AML-193 (cell line): ENCODE results near the gene SEMA5B.

Experiments used
- DNase-seq, 2 experiments: peaks; one replicate each; lab custom pipeline; 2025; lab: John Stamatoyannopoulos, UW

SEMA5B gene

GRCh38 chr3:123054931-123055330, 27.4 kb upstream of the SEMA5B start:
- DNase-seq: no peak

DNA sequence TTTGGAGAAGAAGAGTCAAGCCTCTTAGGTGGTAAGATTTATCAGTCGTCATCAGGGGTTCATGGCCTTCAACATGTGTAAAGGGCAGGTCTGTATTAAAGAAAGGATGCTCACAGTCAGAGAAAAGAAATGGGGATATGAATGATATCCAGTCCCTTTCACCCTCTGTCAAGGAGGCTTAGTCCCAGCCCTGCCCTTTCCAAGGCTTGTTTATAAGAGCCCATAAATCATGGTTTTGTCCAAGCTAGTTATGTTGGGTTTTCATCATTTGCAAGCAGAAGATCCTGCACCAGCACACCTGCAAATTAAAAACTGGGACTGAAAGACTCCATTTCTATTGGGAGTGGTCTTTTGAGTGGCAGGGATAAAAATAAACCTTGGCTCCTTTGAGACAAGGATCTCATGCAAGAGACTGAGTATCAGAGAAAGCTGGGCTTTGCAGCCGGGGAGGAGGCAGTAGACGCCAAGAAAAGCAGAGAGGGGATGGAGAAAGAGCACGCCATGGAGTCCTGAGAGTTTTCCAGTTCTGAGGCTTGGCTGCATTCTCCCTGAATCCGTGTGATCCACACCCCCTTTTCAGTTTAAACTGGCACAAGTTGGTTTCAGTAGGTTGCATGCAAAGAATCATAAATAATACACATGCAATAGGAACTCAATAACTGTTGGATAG, 26.7 kb upstream of the SEMA5B start:
- no peak for DNase-seq

- DNase-seq: no peak
These were observed 25.5 kb upstream of the SEMA5B start for GRCh38 chr3:123053107-123053506.

GRCh38 chr3:123050666-123051065, 23.1 kb upstream of the SEMA5B start:
- DNase-seq: no peak

DNA sequence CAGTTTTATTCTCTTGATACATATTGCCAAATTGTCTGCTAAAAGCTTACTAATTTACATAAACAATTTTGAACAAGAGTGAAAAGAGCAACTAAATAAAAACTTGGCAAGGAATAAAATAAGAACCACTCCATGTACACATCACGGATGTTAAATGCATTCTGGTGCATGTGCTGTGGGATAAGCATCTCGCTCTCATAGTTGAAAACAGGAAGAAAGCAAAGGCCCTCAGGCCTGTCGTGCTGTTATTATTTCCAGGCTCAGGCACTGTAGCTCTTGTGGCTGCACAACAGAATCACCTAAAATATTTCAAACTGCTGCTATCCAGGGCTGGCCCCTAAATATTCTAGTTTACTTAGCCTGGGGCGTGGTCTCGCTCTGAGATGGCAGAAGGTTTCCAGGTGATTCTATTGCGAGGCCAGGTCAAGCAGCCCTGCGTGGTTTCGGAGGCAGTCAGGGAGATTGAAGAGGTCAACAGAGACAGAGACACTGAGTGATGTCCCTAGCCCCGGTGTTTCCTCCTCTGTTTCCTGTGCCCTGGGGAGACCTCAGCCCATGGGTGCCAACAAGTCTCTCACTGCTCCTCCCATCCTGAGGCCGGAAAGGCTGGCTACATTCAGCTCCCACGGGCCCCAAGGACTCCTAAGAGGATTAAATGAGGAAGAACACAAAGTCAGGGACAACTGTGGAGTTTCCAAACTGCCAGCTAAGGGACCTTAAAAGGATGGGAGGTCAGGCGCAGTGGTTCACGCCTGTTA, 21.1 kb upstream of the SEMA5B start:
- no peak for DNase-seq

- DNase-seq: no peak
These were observed 19.4 kb upstream of the SEMA5B start for GRCh38 chr3:123047062-123047319.

DNA sequence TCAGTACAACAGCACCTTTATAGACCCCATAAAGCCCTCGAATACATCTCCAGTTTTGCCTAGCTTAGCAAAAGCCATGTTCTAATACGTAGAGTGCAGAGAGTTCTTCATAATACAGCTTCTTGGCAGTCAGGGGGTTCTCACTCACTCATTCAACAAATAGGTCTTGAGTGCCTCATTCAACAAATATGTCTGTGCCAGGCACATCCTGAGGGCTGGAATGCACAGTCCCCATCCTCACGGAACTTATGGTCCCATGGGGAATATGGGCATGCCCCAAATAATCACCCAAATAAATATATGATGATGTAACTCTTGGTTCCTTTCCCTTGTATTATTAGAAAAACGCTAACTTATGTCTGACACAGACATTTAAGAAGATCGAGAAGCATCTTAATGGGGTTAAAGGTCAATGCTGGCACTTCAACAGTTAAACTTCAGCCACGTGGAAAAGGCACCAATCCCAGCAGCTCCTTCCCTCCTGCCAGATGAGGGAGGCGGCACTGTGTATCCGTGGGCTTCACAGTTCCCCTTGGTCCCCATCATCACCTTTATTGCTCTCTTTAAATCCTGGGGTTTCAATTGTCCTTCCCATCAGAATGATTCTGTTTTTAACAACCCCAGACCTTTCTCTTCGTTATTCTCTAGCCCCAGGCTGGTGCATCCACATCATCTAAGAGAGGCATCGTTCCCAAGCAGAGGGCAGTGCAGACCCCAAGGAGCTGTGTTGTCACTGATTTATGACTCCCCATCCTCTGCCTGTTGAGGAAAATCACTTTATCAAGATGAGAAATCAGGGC, 18.9 kb upstream of the SEMA5B start:
- no peak for DNase-seq

DNA sequence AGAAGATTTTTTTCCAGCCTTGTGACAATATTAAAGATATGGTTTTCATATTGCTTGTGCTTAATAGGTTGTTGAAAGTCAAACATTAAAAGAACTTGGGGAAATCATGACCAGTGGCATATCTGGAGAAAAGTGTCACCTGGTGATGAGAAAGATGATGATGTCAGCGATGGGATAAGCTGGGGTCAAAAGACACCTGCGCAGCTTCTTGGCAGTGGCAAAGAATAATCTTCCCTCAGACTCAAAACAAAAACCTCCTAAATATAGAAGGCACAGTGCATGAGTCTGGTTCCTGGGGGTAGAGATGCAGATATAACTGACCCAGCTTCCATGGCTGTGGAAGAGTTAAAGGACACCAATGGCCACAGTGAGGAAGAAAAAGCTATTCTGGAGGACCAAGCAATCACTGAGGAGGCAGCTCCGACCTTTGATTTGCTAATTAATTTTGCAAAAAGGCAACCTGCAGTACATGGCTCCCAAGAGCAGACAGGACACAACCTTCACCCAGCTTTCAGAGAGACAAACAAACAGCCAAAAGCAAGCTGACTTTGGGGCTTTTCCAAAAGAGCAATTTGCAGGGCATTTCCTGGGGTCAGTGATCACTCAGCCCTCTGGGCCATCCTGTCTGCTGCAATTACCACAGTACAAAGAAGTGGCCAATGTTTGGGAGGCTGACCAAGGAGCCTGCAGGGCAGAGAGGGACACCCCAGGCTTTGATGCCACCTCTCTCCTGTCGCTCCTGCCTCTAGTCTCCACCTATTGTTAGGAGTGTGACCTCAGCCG, 17.6 kb upstream of the SEMA5B start:
- DNase-seq: no peak

- DNase-seq: no peak
These were observed 14.8 kb upstream of the SEMA5B start for GRCh38 chr3:123042413-123042812.

GRCh38 chr3:123039178-123039577, 11.6 kb upstream of the SEMA5B start:
- no peak for DNase-seq

- DNase-seq: no peak
These were observed 11.2 kb upstream of the SEMA5B start for GRCh38 chr3:123038751-123039150.

DNA sequence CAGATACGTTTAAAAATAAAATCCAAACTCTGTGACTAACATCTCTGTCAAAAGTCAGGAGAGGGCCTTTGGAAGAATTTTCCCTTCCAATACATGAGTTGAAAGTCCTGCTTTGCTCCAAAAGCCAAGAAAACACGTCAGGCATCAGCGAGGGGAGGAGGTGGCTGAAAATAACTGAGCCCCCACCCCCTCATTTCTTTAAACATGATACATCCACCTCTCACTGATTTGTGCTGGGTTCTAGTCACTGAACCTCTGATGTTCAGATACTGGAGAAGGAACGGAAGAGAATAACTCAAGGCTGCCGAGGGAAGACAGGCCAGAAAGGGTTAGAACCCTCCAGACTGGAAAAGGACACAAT, 9.4 kb upstream of the SEMA5B start:
- no peak for DNase-seq

DNA sequence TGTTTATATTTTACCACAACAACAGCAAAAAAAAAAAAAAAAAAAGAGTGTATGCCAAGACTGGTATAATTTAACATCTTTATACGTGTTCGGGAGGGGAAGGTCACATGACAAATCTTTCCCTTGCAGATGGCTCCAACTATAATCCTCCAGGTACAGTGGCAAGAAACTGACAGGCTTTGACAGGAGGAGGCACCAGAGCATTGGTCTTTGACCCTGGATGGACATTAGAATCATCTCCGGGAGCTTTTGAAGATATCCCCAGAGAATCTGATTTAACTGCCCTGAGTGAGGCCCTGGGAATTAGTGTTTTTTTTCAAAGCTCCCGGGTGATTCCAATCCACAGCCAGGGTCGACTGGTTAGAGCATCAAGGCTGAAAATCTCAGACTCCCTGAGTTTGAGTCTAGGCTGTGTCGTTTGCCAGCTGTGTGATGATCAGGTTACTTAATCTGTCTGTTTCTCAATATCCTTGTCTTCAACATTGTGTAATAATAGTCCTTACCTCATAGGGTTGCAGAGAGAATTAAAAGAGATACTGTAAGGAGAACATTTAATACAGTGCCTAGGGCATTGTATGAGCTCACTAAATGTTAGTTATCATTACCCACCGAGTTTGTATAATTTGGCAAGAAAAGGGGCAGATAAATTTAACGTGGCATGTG, 8.9 kb upstream of the SEMA5B start:
- peak; percentile 93 to 95 for DNase-seq

GRCh38 chr3:123034996-123035395, 7.4 kb upstream of the SEMA5B start:
- no peak for DNase-seq

DNA sequence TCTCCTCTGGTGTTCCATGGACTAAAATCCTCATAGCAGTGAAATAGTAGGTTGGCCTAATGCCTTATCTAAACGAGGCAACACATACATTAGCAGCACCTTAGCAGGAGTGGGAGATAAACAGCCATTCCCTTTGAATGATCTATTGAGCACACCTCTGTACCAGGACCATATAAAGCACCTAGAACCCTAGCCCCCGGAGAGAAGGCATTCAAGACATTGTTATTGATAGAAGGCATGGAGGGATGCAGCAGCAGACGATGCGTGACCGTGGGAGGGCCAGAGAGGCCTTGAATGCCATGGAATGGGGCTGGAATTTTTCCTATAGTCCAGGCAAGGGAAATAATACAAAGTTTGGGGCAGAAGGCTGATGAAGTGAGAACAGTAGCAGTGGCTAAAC, 6.6 kb upstream of the SEMA5B start:
- no peak for DNase-seq

- no peak for DNase-seq
These were observed 4.5 kb upstream of the SEMA5B start for GRCh38 chr3:123032057-123032456.

GRCh38 chr3:123031051-123031450, 3.5 kb upstream of the SEMA5B start:
- no peak for DNase-seq

GRCh38 chr3:123028233-123028828, 768 bp upstream of the SEMA5B start:
- DNase-seq: peak; percentile 77 to 82

DNA sequence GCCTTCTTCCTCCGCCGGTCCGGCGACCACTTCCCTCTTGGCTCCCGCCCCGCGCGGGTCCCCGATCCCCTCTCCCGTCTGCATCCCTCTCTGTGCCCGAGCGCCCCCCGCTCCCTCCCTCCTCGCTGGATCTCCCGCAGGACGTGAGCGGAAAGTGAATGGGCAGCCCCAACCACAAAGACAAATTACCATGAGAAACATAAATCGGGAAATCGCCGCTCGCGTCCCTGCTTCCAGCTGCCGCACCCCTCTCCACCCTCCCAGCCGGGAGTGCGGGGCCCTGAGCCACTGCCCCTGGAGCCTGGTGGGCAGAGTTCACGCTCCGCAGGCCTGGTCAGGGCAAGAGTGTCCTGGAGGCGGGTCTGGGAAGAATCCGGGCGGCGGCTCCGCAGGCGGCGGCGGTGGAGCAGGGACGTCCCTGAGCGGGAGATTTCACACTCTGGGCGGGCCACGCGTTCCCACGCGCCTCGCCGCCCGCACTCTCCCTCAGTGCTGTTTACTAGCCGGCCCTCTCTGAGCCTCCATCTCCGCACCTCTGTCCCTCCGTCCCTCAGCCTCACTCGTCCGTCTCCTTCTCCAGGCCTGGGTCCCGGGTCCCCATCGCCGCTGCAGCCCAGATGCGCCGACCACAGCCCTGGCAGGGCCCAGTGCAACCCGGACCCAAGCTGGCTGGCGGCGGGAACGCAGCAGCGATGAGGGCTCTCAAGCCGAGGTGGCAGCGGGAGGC, 835 bp downstream of the SEMA5B start:
- DNase-seq: no peak

GRCh38 chr3:123025642-123026521, 1.7 kb downstream of the SEMA5B start:
- DNase-seq: no peak
